ENCODE results near the gene RTN4IP1.

RTN4IP1 gene

GRCh38 chr6:106525107-106525881 lies 104.0 kb downstream of the RTN4IP1 start:
- no peak for DNase-seq (ENCODE audit: low read depth in 1 of 2, low spot score in 1 of 2)

DNA sequence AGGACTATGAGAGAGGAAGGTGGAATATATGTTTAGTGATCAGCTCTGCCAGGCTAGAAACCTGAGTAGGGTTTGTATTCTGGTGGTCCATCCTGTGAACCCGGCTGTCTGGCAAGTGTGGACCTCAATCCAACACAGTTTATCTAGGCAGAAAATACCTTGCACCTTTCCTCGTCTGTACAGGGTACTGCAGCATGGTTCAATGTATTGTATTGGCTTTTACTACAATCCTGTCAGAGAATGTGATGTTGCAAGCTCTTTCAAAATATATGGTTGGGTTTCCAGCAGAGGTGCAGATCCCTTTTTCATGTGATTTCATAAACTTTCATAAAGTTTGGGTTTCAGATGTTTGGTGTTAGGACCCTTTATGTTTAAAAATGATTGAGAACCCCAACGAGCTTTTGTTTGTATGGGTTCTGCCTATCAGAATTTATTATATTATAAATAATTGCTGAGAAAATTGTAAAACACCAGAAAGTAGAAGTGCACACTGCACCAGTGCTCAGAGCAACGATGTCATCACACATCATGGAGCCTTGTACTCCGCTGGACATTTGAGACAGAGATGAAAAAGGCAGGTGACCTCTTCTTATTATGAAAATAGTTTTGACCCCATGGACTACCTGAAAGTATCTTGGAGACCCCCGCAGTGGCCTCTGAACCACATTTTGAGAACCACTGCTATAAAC lies 106.6 kb downstream of the RTN4IP1 start:
- no peak for DNase-seq (ENCODE audit: low read depth in 1 of 2, low spot score in 1 of 2)

Data from activated T-helper 1 cell treated with anti-CD3 and anti-CD28 coated beads, Interleukin-2, amount 50 U/mL, for 16 hours (primary cell).